Liver (tissue), 9 donors: Measurements from ENCODE around the gene DIPK1A. TPM values are rescaled to one million over a fixed set of nuclear protein-coding genes. Genes with fewer than 3 reads are reported as not detected.

Source experiments
- DNase-seq: peaks from one replicate; pipeline ENCODE4 v3.0.0-alpha.2; 2017; ENCODE audit warnings: low spot score
- H3K27ac ChIP-seq, 2 donors: one replicate each; pipeline ENCODE4 v1.7.0; 2013; ENCODE audit warnings: inconsistent platforms in 2 of 2, low read length in 2 of 2, control low read depth in 1 of 2, low read depth in 1 of 2, mild to moderate bottlenecking in 1 of 2
- H3K27me3 ChIP-seq, 4 donors: one replicate each; pipeline versions ENCODE4 v1.6.1 to v1.7.0; 2013; ENCODE audit warnings: low read length in 3 of 4, inconsistent platforms in 1 of 4, mild to moderate bottlenecking in 1 of 4, moderate library complexity in 1 of 4; ENCODE audit not compliant: control insufficient read depth in 4 of 4, insufficient read depth in 4 of 4
- H3K36me3 ChIP-seq, 4 donors: one replicate each; pipeline versions ENCODE4 v1.6.1 to v1.7.0; 2013; ENCODE audit warnings: low read length in 3 of 4, mild to moderate bottlenecking in 3 of 4, low read depth in 1 of 4, moderate library complexity in 1 of 4; ENCODE audit not compliant: control insufficient read depth in 4 of 4, insufficient read depth in 3 of 4
- H3K4me1 ChIP-seq, 4 donors: one replicate each; pipeline versions ENCODE4 v1.6.1 to v1.7.0; 2013; ENCODE audit warnings: low read length in 3 of 4, mild to moderate bottlenecking in 3 of 4, moderate library complexity in 1 of 4; ENCODE audit not compliant: control insufficient read depth in 4 of 4, insufficient read depth in 4 of 4
- H3K4me3 ChIP-seq, 3 donors: one replicate each; pipeline versions ENCODE4 v1.6.1 to v1.7.0; 2013; ENCODE audit warnings: low read length in 3 of 3, control low read depth in 1 of 3, low read depth in 1 of 3, mild to moderate bottlenecking in 1 of 3
- H3K9ac ChIP-seq, 2 donors: one replicate each; pipeline ENCODE4 v1.7.0; 2013; ENCODE audit warnings: low read length in 2 of 2, mild to moderate bottlenecking in 2 of 2, moderate library complexity in 2 of 2, control low read depth in 1 of 2, low read depth in 1 of 2
- H3K9me3 ChIP-seq, 4 donors: one replicate each; pipeline versions ENCODE4 v1.6.1 to v1.7.0; 2013; ENCODE audit warnings: low read length in 3 of 4; ENCODE audit not compliant: control insufficient read depth in 4 of 4
- EGR1 ChIP-seq, 2 donors: IDR thresholded peaks; 2 replicates each; pipeline ENCODE4 v1.6.1; 2016 to 2018; ENCODE audit warnings: antibody characterized with exemption in 2 of 2, low read depth in 2 of 2
- FOXA2 ChIP-seq: IDR thresholded peaks from 2 replicates; pipeline ENCODE4 v1.6.1; 2016; ENCODE audit warnings: antibody characterized with exemption
- GABPA ChIP-seq, 2 donors: IDR thresholded peaks in 1 of 2; conservative IDR thresholded peaks in 1 of 2; 2 replicates each; pipeline ENCODE4 v1.6.1; 2016; ENCODE audit warnings: antibody characterized with exemption in 2 of 2, mild to moderate bottlenecking in 1 of 2, moderate library complexity in 1 of 2
- HNF4G ChIP-seq: IDR thresholded peaks from 2 replicates; pipeline ENCODE4 v1.6.1; 2016; ENCODE audit warnings: antibody characterized with exemption
- RAD21 ChIP-seq, 2 donors: IDR thresholded peaks; 2 replicates each; pipeline ENCODE4 v1.6.1; 2016; ENCODE audit warnings: antibody characterized with exemption in 2 of 2, mild to moderate bottlenecking in 2 of 2
- SP1 ChIP-seq: IDR thresholded peaks from 2 replicates; pipeline ENCODE4 v1.6.1; 2018; ENCODE audit warnings: antibody characterized with exemption, mild to moderate bottlenecking
- TAF1 ChIP-seq: conservative IDR thresholded peaks from 2 replicates; pipeline ENCODE4 v1.6.1; 2016; ENCODE audit warnings: antibody characterized with exemption, mild to moderate bottlenecking
- YY1 ChIP-seq: IDR thresholded peaks from 2 replicates; pipeline ENCODE4 v1.6.1; 2016; ENCODE audit warnings: antibody characterized with exemption, mild to moderate bottlenecking
- WGBS: extraction: QIAGEN DNeasy Blood & Tissue Kit; methylation state at CpG from one replicate; pipeline ENCODE4 v1.1.7; 2013; 5-methylcytosine and 5-hydroxymethylcytosine counted together
- polyA plus RNA-seq, 2 donors: library from polyadenylated mRNA; stranded (reverse) in 1 of 2; unstranded in 1 of 2; fragments of 200-250 nt in 1 of 2; fragments of >200 nt in 1 of 2; fragmentation: Nextera tagmentation in 1 of 2; extraction: Ambion mirVana in 1 of 2; gene quantifications; one replicate each; pipeline versions ENCODE4 v1.2.1 to v1.2.3, GENCODE V29; 2013 to 2015
- total RNA-seq, 2 donors: library from RNA; depleted of rRNA; stranded (reverse); fragments of >200 nt; gene quantifications; one replicate each; pipeline ENCODE4 v1.2.3, GENCODE V29; 2014
- TF ChIP-seq, protein P1 (sequence below): IDR thresholded peaks from 2 replicates; pipeline ENCODE4 v1.6.1; 2016; ENCODE audit warnings: antibody characterized with exemption, mild to moderate bottlenecking
- TF ChIP-seq, protein P2 (sequence below): fragments of 150-350 bp; IDR thresholded peaks from 2 replicates; pipeline ENCODE4 v1.5.1; 2017; ENCODE audit warnings: improper control_type of control experiment, low read depth, low read length; ENCODE audit not compliant: missing input control
- TF ChIP-seq, protein P3 (sequence below): IDR thresholded peaks from 2 replicates; pipeline ENCODE4 v1.6.1; 2016; ENCODE audit warnings: antibody characterized with exemption
- donor health status: healthy.
- donor health status: healthy.
- donor health status: healthy.
- donor health status: healthy.
- donor health status: healthy.

DIPK1A gene
- total and polyA plus RNA-seq, 4 donors, result 7.9 to 11.6 (median 10.2) TPM

DNA sequence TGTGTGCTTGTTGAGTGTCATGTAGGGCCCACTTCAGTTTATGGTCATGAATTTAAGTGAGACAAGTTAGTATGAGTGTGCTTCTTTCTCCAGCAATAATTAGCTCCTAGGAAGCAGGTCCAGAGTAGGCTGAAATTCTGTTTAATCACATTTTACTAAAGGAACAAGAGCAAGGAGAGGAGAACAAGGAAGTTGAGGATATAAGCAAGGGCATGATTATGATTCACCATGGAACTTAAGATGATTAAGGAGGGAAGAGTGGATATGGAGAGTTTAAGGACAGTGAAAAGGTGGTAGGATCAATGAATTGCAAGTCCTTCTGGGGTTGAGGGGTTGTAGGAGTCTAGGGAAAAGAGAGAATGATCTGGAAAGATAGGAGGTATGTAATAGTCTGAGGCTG, 3.1 kb upstream of the DIPK1A start (continued):
- TF ChIP-seq, protein P1, sequence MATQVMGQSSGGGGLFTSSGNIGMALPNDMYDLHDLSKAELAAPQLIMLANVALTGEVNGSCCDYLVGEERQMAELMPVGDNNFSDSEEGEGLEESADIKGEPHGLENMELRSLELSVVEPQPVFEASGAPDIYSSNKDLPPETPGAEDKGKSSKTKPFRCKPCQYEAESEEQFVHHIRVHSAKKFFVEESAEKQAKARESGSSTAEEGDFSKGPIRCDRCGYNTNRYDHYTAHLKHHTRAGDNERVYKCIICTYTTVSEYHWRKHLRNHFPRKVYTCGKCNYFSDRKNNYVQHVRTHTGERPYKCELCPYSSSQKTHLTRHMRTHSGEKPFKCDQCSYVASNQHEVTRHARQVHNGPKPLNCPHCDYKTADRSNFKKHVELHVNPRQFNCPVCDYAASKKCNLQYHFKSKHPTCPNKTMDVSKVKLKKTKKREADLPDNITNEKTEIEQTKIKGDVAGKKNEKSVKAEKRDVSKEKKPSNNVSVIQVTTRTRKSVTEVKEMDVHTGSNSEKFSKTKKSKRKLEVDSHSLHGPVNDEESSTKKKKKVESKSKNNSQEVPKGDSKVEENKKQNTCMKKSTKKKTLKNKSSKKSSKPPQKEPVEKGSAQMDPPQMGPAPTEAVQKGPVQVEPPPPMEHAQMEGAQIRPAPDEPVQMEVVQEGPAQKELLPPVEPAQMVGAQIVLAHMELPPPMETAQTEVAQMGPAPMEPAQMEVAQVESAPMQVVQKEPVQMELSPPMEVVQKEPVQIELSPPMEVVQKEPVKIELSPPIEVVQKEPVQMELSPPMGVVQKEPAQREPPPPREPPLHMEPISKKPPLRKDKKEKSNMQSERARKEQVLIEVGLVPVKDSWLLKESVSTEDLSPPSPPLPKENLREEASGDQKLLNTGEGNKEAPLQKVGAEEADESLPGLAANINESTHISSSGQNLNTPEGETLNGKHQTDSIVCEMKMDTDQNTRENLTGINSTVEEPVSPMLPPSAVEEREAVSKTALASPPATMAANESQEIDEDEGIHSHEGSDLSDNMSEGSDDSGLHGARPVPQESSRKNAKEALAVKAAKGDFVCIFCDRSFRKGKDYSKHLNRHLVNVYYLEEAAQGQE, result no peak

DNA sequence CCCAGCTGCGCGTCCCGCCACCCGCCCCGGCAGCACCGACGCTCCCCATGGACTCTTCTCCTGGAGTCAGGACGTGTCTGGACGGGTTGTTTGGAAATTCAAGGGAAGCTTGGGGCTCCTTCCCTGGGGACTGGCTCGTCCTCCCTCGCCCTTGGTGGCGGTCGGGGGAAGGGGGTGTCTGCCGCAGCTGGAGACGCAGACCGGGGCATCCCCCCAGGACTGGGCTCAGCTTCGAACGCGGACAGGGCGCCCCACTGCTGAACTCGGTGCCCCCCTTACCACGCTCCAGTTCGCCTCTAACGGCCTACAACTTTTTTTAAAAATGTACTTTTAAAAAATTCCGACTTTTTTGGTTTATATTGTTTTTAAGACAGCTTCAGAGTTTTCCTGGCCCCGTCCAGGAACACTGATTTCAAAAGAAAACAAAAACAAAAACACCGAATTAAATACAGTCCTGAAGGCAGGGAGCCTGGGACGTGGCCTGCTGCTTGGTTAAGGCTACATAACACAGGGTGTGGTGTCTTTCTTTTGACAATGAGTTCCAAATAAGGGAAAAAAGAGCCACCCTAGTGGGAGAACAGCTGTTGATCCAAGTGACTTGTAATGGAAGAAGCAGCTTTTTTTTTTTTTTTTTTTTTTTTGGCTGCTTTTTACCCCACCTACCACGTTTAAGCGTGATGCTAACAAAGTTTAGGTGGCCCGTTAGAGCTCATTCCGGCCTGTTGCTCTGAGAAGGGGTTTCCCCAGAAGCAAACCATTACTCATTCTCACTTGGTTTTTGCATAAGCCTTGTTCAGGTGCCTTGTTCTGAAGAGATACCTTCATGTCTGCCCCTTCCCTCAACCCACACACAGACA, 862 bp upstream of the DIPK1A start:
- Histone ChIP-seq H3K27me3 (no peaks in the 10 kb centered on the region), H3K4me3 (peak overlapping the region; percentile 63 to 92 (median 86)), H3K9ac (peak overlapping the region; percentile 29 to 72), H3K4me1 (peaks cover 4 to 29% (median 17%) of the 10 kb centered on the region in 4 donors), H3K27ac (peak overlapping the region; percentile 79 to 96), H3K36me3 (no peaks in the 10 kb centered on the region), H3K9me3 (no peaks in the 10 kb centered on the region)
- DNase-seq, result no peak
- WGBS, result 6% methylated on average over 32 of the region's 32 CpGs
- TF ChIP-seq, protein P1, result peak; percentile 29
- TF ChIP-seq TAF1, result peak; percentile 28
- TF ChIP-seq YY1, result peak; percentile 58
- TF ChIP-seq SP1, result peak; percentile 7
- TF ChIP-seq HNF4G, result no peak
- TF ChIP-seq FOXA2, result no peak

DNA sequence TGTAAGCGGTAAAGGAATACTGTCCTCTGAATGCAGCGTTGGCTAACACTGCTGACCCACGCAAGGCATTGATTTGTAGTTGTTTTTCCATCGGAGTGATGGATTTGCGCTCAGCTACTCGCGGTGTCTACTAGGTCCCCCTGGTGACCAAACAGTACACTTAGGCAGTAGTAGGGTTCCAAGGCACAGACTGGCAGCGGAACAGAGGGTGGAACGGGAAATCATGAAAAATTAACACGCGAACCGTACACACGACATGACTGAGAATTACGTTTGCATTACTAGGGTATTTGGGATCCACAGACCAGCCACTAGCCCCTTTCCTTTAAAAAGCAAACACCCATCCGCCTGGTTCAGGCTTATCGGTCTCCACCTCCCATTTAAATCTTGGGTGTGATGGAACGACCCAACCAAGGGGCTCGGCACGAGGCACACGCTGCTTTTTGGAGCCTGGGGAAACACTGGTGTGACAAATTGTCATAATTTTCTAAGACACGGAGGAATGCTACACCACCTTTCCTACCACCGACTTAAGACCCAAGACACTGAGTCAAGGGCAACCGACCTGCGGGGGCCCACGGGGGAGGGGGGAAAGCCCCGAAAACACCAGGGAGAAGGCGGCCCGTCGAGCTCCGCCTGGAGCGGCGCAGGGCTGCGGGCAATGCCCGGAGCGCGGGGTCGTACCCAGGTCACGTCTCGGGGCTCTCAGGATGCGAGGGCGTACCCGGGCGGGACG, 699 bp downstream of the DIPK1A start:
- Histone ChIP-seq H3K27me3 (no peaks in the 10 kb centered on the region), H3K4me3 (peak overlapping the region; percentile 49 to 92 (median 71)), H3K36me3 (no peaks in the 10 kb centered on the region), H3K9ac (peak overlapping the region; percentile 83 to 95), H3K4me1 (peaks cover 4 to 36% (median 17%) of the 10 kb centered on the region in 4 donors), H3K27ac (peak overlapping the region; percentile 90 to 96), H3K9me3 (no peaks in the 10 kb centered on the region)
- DNase-seq, result peak; percentile 49
- under 1% methylated on average over 44 of the region's 44 CpGs for WGBS
- TF ChIP-seq, protein P2, sequence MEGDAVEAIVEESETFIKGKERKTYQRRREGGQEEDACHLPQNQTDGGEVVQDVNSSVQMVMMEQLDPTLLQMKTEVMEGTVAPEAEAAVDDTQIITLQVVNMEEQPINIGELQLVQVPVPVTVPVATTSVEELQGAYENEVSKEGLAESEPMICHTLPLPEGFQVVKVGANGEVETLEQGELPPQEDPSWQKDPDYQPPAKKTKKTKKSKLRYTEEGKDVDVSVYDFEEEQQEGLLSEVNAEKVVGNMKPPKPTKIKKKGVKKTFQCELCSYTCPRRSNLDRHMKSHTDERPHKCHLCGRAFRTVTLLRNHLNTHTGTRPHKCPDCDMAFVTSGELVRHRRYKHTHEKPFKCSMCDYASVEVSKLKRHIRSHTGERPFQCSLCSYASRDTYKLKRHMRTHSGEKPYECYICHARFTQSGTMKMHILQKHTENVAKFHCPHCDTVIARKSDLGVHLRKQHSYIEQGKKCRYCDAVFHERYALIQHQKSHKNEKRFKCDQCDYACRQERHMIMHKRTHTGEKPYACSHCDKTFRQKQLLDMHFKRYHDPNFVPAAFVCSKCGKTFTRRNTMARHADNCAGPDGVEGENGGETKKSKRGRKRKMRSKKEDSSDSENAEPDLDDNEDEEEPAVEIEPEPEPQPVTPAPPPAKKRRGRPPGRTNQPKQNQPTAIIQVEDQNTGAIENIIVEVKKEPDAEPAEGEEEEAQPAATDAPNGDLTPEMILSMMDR, result peak; percentile 65
- TF ChIP-seq, protein P1, result no peak
- peak in 1 of 2 donors; percentile 23 for TF ChIP-seq EGR1 (IDR thresholded peaks at IDR 0.05; ENCODE audit: low read depth in 2 of 2)
- peak; percentile 90 to 93 for TF ChIP-seq RAD21 (IDR thresholded peaks at IDR 0.05)
- TF ChIP-seq YY1, result peak; percentile 67
- TF ChIP-seq, protein P3, sequence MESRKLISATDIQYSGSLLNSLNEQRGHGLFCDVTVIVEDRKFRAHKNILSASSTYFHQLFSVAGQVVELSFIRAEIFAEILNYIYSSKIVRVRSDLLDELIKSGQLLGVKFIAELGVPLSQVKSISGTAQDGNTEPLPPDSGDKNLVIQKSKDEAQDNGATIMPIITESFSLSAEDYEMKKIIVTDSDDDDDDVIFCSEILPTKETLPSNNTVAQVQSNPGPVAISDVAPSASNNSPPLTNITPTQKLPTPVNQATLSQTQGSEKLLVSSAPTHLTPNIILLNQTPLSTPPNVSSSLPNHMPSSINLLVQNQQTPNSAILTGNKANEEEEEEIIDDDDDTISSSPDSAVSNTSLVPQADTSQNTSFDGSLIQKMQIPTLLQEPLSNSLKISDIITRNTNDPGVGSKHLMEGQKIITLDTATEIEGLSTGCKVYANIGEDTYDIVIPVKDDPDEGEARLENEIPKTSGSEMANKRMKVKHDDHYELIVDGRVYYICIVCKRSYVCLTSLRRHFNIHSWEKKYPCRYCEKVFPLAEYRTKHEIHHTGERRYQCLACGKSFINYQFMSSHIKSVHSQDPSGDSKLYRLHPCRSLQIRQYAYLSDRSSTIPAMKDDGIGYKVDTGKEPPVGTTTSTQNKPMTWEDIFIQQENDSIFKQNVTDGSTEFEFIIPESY, result no peak
- TF ChIP-seq GABPA (IDR thresholded peaks at IDR 0.05 in 1 of 2, conservative IDR thresholded peaks at IDR 0.05 in 1 of 2), result no peak
- no peak for TF ChIP-seq FOXA2
